ENCODE measurements around the gene USP7. TPM values are rescaled to one million over a fixed set of nuclear protein-coding genes. Genes with fewer than 3 reads are reported as not detected.

USP7 gene
- total RNA-seq, 4 donors from 2014 or later, result 67.9 to 84.7 (median 73.3) TPM

DNA sequence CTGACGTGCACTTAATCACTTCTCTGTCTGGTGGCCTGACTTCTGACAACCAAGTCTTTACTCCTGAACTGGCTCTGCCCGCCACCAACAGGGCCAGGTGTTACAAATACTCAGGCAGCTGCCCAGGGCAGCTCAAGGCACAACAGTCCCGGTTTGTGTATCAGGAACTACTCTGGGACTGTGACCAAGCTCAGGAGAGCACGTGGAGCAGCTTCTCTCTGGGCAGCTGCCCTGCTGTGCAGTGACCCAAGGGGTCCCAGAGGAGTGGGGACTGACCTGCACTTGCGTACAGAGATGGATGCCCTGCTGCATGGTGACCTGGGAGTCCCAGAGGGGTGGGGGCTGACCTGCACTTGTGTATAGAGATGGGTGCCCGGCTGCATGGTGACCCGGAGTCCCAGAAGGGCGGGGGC lies 59.7 kb downstream of the USP7 start:
- intact Hi-C loops (cut with DNase I), result loop anchor here (10.0 kb wide), 1 partner anchor 101 kb away; no protein-coding TSS in a partner anchor
- Histone ChIP-seq H3K27me3 (no peaks in the 10 kb centered on the region), H3K27ac (replicated peaks in 1 of 4) (no peak overlapping the region), H3K4me1 (no peaks in the 10 kb centered on the region), H3K9me3 (no peaks in the 10 kb centered on the region), H3K4me3 (no peak overlapping the region), H3K36me3 (peaks cover 80 to 100% (median 97%) of the 10 kb centered on the region in 4 donors)
- WGBS, result 85% methylated on average over 7 of the region's 8 CpGs
- TF ChIP-seq EP300 (IDR thresholded peaks at IDR 0.05) (no peak), POLR2A (IDR thresholded peaks at IDR 0.05; ENCODE audit: low read depth) (no peak), POLR2AphosphoS5 (IDR thresholded peaks at IDR 0.05) (no peak)
- TF ChIP-seq, protein P1, sequence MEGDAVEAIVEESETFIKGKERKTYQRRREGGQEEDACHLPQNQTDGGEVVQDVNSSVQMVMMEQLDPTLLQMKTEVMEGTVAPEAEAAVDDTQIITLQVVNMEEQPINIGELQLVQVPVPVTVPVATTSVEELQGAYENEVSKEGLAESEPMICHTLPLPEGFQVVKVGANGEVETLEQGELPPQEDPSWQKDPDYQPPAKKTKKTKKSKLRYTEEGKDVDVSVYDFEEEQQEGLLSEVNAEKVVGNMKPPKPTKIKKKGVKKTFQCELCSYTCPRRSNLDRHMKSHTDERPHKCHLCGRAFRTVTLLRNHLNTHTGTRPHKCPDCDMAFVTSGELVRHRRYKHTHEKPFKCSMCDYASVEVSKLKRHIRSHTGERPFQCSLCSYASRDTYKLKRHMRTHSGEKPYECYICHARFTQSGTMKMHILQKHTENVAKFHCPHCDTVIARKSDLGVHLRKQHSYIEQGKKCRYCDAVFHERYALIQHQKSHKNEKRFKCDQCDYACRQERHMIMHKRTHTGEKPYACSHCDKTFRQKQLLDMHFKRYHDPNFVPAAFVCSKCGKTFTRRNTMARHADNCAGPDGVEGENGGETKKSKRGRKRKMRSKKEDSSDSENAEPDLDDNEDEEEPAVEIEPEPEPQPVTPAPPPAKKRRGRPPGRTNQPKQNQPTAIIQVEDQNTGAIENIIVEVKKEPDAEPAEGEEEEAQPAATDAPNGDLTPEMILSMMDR (IDR thresholded peaks at IDR 0.05), result no peak
- DNase-seq (ENCODE audit: extremely low spot score), result no peak

DNA sequence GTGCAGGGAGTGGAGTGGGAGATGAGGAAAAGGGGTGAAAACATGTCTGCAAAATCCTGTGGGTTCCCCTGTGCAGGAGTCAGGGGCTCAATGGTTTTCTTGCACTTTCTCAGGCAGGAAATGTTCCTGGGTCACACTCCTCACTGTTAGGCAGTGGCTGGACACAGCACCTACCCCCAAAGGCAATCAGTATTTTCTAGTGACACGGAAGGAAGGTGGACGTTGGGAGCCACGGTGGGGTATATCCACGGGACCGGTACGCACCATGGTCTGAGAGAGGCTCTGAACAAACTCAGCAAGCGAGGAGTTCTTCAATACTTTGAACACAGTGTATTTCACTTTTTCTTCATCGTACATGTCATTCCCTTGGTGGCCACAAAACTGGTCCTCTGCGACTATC lies 60.7 kb downstream of the USP7 start:
- H3K4me1 ChIP-seq, result no peaks in the 10 kb centered on the region
- no peaks in the 10 kb centered on the region for H3K9me3 ChIP-seq
- H3K27ac ChIP-seq (replicated peaks in 1 of 4), result no peak overlapping the region
- DNase-seq (ENCODE audit: extremely low spot score), result no peak
- peaks cover 80 to 100% (median 97%) of the 10 kb centered on the region in 4 donors for H3K36me3 ChIP-seq
- WGBS, result 89% methylated on average over 9 of the region's 9 CpGs
- intact Hi-C loops (cut with DNase I), result loop anchor here (10.0 kb wide), 1 partner anchor 102 kb away; no protein-coding TSS in a partner anchor
- H3K27me3 ChIP-seq, result no peaks in the 10 kb centered on the region
- H3K4me3 ChIP-seq, result no peak overlapping the region
- no peak for TF ChIP-seq POLR2A (IDR thresholded peaks at IDR 0.05; ENCODE audit: low read depth)
- TF ChIP-seq, protein P1 (IDR thresholded peaks at IDR 0.05), result no peak
- no peak for TF ChIP-seq POLR2AphosphoS5 (IDR thresholded peaks at IDR 0.05)
- no peak for TF ChIP-seq EP300 (IDR thresholded peaks at IDR 0.05)

DNA sequence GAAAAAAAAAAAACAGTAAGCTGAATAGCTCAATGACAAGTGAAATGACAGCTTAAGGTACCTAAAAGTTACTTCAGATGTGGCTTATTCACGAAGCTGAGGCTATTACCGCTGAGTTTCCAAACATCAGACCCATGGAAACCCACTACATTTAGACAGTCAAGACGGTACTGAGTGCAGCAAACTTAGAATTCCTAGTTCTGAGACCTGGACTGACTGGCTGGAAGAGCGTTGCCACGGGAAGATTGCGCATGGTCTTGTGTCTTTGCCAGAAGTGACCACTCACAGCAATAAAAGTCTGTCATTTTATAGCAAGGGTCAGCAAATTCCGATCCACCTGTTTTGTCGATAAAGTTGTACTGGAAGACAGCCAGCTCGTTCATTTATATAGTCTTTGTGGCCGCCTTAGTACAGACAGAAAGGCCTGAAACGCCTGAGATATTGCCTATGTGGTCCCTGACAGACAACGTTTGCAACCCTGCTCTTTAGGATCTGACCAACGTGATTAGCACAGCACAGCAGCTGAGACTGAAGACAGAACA lies 62.3 kb downstream of the USP7 start:
- no peak overlapping the region for H3K27ac ChIP-seq (replicated peaks in 1 of 4)
- no peak for DNase-seq (ENCODE audit: extremely low spot score)
- H3K4me3 ChIP-seq, result no peak overlapping the region
- no peaks in the 10 kb centered on the region for H3K27me3 ChIP-seq
- peaks cover 89 to 100% (median 99%) of the 10 kb centered on the region in 4 donors for H3K36me3 ChIP-seq
- 80% methylated on average over 13 of the region's 13 CpGs for whole genome bisulfite sequencing
- TF ChIP-seq EP300 (IDR thresholded peaks at IDR 0.05) (no peak), POLR2AphosphoS5 (IDR thresholded peaks at IDR 0.05) (no peak), POLR2A (IDR thresholded peaks at IDR 0.05; ENCODE audit: low read depth) (no peak)
- TF ChIP-seq, protein P1 (IDR thresholded peaks at IDR 0.05), result no peak
- intact Hi-C loops (cut with DNase I), result loop anchor here (10.0 kb wide), 1 partner anchor 103 kb away; no protein-coding TSS in a partner anchor
- H3K4me1 ChIP-seq, result no peaks in the 10 kb centered on the region
- H3K9me3 ChIP-seq, result no peaks in the 10 kb centered on the region

DNA sequence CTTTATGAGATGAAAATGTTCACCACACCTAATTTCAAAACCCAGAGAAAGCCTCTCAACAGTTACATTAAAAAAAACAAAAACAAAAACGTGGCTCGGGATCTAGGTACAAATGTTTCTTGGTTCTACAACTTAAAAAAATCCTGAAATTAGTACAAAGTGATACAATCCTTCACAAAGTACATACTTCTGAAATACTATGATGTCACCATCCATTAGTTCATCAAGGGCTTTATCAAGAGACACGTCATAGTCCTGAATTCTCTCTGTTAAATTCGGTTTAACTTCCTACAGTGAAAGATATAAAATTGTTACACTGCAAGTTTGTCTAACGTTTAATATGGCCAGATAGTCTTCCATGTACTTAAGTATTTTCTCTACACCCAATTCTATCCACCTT lies 63.4 kb downstream of the USP7 start:
- Histone ChIP-seq H3K9me3 (no peaks in the 10 kb centered on the region), H3K27ac (replicated peaks in 1 of 4) (no peak overlapping the region), H3K36me3 (peaks cover 90 to 100% (median 99%) of the 10 kb centered on the region in 4 donors), H3K4me1 (no peaks in the 10 kb centered on the region), H3K4me3 (no peak overlapping the region), H3K27me3 (no peaks in the 10 kb centered on the region)
- intact Hi-C loops (cut with DNase I), result loop anchor here (10.0 kb wide), 1 partner anchor 104 kb away; no protein-coding TSS in a partner anchor
- DNase-seq (ENCODE audit: extremely low spot score), result no peak
- TF ChIP-seq, protein P1 (IDR thresholded peaks at IDR 0.05), result no peak
- no peak for TF ChIP-seq EP300 (IDR thresholded peaks at IDR 0.05)
- TF ChIP-seq POLR2A (IDR thresholded peaks at IDR 0.05; ENCODE audit: low read depth), result no peak
- TF ChIP-seq POLR2AphosphoS5 (IDR thresholded peaks at IDR 0.05), result no peak
- WGBS, result 77% methylated on average over 5 of the region's 5 CpGs

Measured in esophagus muscularis mucosa (tissue), 4 donors.